ENCODE data around the gene ZSCAN2. TPM values are rescaled to one million over a fixed set of nuclear protein-coding genes. Genes with fewer than 3 reads are reported as not detected.

ZSCAN2 gene
- total and polyA plus RNA-seq, 2 of the 8 experiments (the other 6 are each of a cell fraction or from before 2014, with no cell fraction given) = 23.6 to 52.4 TPM

DNA sequence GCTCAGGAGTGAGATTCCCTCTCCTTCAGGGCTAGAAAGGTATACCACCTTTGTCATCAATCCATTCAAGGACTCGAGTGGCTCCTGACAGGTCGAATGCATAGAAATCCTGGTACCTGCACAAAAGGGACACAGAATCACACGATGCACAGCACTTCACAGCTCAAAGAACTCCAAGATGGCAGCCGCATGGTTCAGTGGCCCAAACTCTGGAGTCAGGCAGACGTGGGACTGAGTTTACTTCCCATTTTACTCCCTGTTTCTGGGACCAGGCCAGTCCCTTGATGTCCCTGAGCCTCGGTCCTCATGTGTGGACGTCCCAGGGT lies 52.7 kb downstream of the ZSCAN2 start (continued):
- no peak for TF ChIP-seq TBP (IDR thresholded peaks at IDR 0.05; ENCODE audit: low read depth, low read length)
- no peak for TF ChIP-seq CBX5 (IDR thresholded peaks at IDR 0.05; ENCODE audit: low read depth, low read length)
- TF ChIP-seq EP300 (IDR thresholded peaks at IDR 0.05; ENCODE audit: borderline replicate concordance in 1 of 2, low read depth in 2 of 2, low read length in 2 of 2) = no peak
- TF ChIP-seq TAF7 (optimal IDR thresholded peaks at IDR 0.05; ENCODE audit: borderline replicate concordance, low read depth, low read length) = no peak

All from H1 (cell line).